Measurements from ENCODE around the gene CARMIL1. TPM values are rescaled to one million over a fixed set of nuclear protein-coding genes. Genes with fewer than 3 reads are reported as not detected.

The CARMIL1 gene
- total RNA-seq, 2 experiments from 2014 or later: 3.6 to 4.1 TPM

DNA sequence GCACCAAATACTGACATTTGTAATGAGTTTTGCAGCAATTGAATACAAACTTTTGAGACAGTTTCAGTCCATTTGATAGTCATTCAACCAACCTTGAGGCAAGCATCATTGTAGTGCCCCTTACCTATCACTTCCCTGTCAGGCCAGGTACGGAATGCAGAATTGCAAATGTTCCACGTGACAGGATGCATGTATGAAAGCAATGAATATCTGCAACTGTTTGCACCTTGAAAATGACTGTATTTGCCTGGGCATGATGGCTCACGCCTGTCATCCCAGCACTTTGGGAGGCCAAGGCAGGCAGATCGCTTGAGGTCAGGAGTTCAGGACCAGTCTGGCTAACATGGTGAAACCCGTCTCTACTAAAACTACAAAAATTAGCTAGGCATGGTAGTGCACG, 226.8 kb downstream of the CARMIL1 start:
- POLR2A ChIA-PET: no interaction called here
- ATAC-seq (no peak), DNase-seq (no peak)
- TF ChIP-seq, protein P1, sequence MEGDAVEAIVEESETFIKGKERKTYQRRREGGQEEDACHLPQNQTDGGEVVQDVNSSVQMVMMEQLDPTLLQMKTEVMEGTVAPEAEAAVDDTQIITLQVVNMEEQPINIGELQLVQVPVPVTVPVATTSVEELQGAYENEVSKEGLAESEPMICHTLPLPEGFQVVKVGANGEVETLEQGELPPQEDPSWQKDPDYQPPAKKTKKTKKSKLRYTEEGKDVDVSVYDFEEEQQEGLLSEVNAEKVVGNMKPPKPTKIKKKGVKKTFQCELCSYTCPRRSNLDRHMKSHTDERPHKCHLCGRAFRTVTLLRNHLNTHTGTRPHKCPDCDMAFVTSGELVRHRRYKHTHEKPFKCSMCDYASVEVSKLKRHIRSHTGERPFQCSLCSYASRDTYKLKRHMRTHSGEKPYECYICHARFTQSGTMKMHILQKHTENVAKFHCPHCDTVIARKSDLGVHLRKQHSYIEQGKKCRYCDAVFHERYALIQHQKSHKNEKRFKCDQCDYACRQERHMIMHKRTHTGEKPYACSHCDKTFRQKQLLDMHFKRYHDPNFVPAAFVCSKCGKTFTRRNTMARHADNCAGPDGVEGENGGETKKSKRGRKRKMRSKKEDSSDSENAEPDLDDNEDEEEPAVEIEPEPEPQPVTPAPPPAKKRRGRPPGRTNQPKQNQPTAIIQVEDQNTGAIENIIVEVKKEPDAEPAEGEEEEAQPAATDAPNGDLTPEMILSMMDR (IDR thresholded peaks at IDR 0.05): no peak
- H3K27ac Mint-ChIP-seq: no peak overlapping the region
- no peaks in the 10 kb centered on the region for H3K4me1 Mint-ChIP-seq (ENCODE audit: low read depth)
- H3K4me3 Mint-ChIP-seq: no peak overlapping the region
- H3K36me3 Mint-ChIP-seq (ENCODE audit: low read depth): no peaks in the 10 kb centered on the region
- CTCF ChIA-PET: interaction anchor here (1.1 to 5.7 kb wide), 3 partner anchors 15 to 240 kb away, joined by 3 to 30 read pairs (median 17); no protein-coding TSS in a partner anchor
- no peaks in the 10 kb centered on the region for H3K27me3 Mint-ChIP-seq
- no peaks in the 10 kb centered on the region for H3K9me3 Mint-ChIP-seq
- intact Hi-C loops (cut with micrococcal nuclease): no loop called here

DNA sequence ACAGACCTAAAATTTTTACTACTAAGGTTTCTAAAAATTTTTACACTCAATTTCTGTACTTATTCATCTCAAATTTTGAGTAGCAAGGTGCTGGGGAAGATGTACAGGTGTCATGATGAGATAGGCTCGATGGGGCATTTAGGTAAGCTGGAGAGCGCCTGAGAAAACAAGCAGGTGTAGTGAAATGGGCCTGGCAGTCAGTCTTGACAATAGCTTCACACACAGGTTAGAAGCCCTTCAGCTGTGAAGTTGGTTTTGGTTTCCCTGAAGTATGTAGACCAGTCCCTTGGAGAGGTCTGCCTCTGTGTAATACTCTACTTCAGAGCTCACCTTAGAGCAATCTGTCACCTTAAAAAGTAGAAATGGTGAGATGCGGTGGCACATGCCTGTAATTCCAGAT, 228.9 kb downstream of the CARMIL1 start:
- Mint-ChIP-seq H3K4me3 (no peak overlapping the region), H3K36me3 (ENCODE audit: low read depth) (no peaks in the 10 kb centered on the region), H3K27ac (no peak overlapping the region), H3K9me3 (no peaks in the 10 kb centered on the region), H3K4me1 (ENCODE audit: low read depth) (no peaks in the 10 kb centered on the region), H3K27me3 (no peaks in the 10 kb centered on the region)
- DNase-seq: no peak
- intact Hi-C loops (cut with micrococcal nuclease): no loop called here
- POLR2A ChIA-PET: interaction anchor here (1.6 kb wide), 1 partner anchor 14 kb away, joined by 3 read pairs; no protein-coding TSS in a partner anchor
- CTCF ChIA-PET: interaction anchor here (2.2 to 5.7 kb wide), 2 partner anchors 17 to 242 kb away, joined by 9 to 30 read pairs; no protein-coding TSS in a partner anchor
- TF ChIP-seq, protein P1 (IDR thresholded peaks at IDR 0.05): no peak
- no peak for ATAC-seq

DNA sequence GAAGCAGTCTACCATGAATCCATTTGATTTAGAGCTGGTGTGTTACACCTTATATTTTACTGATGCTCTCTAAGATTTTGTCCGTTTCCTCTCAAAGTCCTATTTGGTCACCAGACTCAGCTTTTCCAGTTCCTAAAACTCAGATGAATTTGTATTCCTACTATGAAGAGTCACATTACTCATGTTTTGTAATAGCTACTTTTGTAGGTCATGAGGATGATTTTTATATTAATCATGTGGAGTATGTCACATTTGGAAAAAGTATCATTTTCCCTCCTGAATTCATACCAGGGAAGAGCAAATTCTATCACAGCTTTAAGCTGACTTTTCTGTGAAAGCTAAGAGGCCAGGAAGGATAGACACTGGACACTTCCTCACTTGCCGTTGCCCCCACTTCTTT, 232.2 kb downstream of the CARMIL1 start:
- ChIA-PET POLR2A (interaction anchor here (0.7 kb wide), 1 partner anchor 260 kb away, joined by 3 read pairs; no protein-coding TSS in a partner anchor), CTCF (interaction anchor here (2.8 kb wide), 1 partner anchor 245 kb away, joined by 11 read pairs; no protein-coding TSS in a partner anchor)
- Mint-ChIP-seq H3K4me3 (no peak overlapping the region), H3K9me3 (no peaks in the 10 kb centered on the region), H3K36me3 (ENCODE audit: low read depth) (no peaks in the 10 kb centered on the region), H3K4me1 (ENCODE audit: low read depth) (no peaks in the 10 kb centered on the region), H3K27ac (no peak overlapping the region), H3K27me3 (no peaks in the 10 kb centered on the region)
- intact Hi-C loops (cut with micrococcal nuclease): no loop called here
- no peak for ATAC-seq
- no peak for DNase-seq
- TF ChIP-seq, protein P1 (IDR thresholded peaks at IDR 0.05): no peak

DNA sequence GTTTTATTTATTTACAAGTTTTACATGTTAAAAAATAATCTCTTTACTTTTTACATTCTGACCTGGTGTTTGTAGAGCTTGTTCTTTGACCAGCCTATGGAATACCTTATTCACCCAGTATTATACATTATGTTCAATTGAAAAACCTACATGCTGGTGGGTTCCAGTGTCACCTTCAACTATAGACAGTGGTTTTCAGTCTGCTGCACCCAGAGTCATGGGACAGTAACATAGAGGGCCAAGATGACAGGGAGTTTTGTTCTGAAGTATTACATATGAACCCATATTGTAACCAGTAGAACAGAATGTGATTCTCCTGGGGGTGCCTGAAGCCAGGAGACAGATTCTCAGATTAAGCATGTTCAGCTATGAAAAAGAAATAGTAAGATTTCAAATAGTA, 233.4 kb downstream of the CARMIL1 start:
- ChIA-PET POLR2A (no interaction called here), CTCF (interaction anchor here (2.8 to 3.6 kb wide), 2 partner anchors 22 to 247 kb away, joined by 11 to 15 read pairs; no protein-coding TSS in a partner anchor)
- no peak for DNase-seq
- TF ChIP-seq, protein P1 (IDR thresholded peaks at IDR 0.05): no peak
- ATAC-seq: no peak
- Mint-ChIP-seq H3K27me3 (no peaks in the 10 kb centered on the region), H3K4me3 (no peak overlapping the region), H3K27ac (no peak overlapping the region), H3K4me1 (ENCODE audit: low read depth) (no peaks in the 10 kb centered on the region), H3K36me3 (ENCODE audit: low read depth) (no peaks in the 10 kb centered on the region), H3K9me3 (no peaks in the 10 kb centered on the region)
- intact Hi-C loops (cut with micrococcal nuclease): no loop called here

DNA sequence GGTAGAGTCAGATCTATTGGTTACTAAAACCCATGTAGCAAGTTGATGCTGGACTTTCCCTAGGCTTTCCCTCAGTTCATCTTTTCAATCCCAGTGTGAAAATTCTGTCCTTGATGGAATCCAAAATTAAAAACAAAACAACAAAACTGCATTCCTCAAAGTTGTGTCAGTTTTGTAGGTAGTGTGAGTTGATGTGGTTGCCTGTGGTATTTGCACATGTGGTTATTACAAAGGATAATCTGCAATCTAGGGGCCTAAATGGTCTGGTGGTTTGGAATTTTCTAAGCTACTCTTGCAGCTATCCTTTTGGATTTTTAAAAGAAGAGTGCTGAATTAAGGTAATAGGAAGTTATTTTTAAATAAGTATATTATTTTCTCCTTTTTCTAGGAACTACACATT, 240.7 kb downstream of the CARMIL1 start:
- POLR2A ChIA-PET: no interaction called here
- Mint-ChIP-seq H3K4me1 (ENCODE audit: low read depth) (no peaks in the 10 kb centered on the region), H3K27me3 (no peaks in the 10 kb centered on the region), H3K9me3 (no peaks in the 10 kb centered on the region), H3K27ac (no peak overlapping the region), H3K36me3 (ENCODE audit: low read depth) (no peaks in the 10 kb centered on the region), H3K4me3 (no peak overlapping the region)
- intact Hi-C loops (cut with micrococcal nuclease): no loop called here
- DNase-seq: no peak
- no peak for ATAC-seq
- TF ChIP-seq, protein P1 (IDR thresholded peaks at IDR 0.05): no peak
- CTCF ChIA-PET: interaction anchor here (0.7 to 2.1 kb wide), 7 partner anchors 30 to 429 kb away, joined by 3 to 11 read pairs (median 4); partner anchors contain the start of gene CARMIL1

Data from activated CD8-positive, alpha-beta T cell treated with anti-CD3 and anti-CD28 coated beads for 36 hours (primary cell).